Measurements from ENCODE around the gene ADAMTS7.
A peak's percentile ranks its signal among the peaks of the same experiment; 100 is the strongest.
"Not testable (repeated sequence)": the region's sequence is repeated elsewhere in the genome, so short reads cannot be mapped to it uniquely, and the experiment has no call there.

Gene ADAMTS7

GRCh38 chr15:78811124-78811824, at the start of gene ADAMTS7:
ADAMTS7 (minus strand) TSS chr15:78811464; CDS start chr15:78811220, 244 bp downstream.
- DNase-seq: peak in 5 of 6 experiments; percentile 2 to 33 (median 29)

GRCh38 chr15:78859971-78860719, 48.9 kb upstream of the ADAMTS7 start:
- peak; percentile 19 to 72 (median 44) for DNase-seq

- DNase-seq: no peak
These were observed 44.5 kb upstream of the ADAMTS7 start for GRCh38 chr15:78855746-78856145.

DNA sequence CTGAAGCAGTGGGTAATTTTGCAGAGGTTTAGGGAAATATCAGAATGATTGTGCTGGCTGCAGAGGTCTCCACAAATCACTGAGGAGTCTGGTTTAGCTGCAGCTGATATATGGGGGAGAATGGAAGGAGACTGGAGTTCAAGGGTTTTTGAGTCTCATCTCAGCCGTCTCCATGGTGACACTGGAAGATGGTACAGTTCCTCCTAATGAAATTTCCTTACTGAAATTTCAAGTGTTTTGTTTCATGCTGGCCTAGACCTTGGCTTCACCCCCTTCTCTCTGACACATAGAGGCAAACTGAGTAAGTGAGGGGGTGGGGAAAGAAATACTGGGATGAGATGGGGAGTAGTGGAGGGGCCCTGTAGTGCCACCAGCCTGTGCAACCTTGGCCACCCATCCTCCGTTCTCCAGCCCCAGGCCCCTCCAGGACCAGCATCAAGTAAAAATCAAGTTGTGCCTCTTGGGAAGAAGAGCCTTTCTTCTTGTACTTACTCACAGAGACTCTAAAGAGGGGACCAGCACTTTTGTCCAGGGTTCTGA, 43.6 kb upstream of the ADAMTS7 start:
- DNase-seq: no peak

DNA sequence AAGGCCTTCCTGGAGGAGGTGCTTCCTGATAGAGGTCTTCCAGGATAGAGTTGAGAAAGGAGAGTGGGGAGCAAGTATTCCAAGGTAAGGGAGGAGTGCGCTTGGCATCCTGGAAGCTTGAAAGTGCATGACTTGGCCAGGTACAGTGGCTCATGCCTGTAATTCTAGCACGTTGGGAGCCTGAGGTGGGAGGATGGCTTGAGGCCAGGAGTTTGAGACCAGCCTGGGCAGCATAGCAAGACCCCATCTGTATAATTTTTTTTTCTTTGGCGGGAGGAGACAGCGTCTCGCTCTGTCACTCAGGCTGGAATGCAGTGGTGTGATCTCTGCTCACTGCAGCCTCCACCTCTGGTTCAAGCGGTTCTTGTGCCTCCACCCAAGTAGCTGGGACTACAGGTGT, 42.2 kb upstream of the ADAMTS7 start:
- DNase-seq: no peak

DNA sequence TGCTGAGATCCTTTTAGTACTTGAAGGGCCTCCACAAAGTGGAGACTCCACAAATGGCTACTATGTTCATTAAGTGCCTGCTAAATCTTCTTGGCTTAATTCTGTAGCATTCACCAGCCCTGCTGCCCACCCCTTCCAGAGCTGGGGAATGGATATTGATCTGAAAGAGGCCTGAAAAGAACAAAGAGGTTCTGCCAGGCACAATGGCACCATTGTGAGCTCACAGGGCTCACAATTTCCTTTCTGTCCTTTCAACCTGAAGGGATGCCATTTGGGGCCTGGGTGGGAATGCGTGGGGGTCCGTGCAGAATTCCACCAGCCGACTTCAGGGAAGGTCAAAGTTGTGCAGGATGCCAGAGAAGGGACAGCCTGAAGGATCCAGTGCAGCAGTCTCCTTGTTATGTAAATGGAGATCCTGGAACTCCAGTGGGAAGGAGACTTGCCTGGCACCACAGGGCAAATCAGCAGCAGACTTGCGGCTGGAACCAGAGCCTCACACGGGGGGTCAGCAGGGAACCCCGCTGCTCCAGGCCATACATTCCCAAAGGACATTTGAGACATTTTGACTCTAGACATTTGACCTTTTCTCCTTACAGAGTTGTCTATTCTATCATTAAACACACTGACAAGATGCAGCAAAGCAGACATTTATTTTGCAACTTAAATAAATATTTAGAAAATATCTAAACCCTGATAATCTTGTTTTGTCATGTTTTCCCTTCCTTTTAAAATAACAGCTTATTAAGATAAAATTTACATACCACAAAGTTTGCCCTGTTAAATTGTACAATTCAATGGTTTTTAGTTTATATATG, 39.9 kb upstream of the ADAMTS7 start:
- DNase-seq: no peak

DNA sequence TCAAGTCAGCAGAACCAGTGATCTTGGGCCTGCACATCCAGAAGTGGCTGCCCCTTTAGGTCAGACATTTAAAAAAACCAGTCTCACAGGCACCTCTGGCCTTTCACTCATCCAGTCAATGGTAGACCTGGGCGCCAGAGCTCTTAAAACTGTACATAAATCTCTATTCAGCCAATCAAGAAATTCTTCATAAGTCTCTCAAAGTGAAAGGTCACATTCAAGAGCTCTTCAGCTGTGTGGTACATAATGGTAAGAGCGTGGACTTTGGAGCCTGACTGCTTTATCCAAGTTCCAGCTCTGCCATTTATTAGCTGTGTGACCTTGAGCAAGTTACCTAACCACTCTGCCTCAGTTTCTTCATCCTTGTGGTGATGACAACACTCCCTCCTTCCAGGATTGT, 39.1 kb upstream of the ADAMTS7 start:
- DNase-seq: no peak

DNA sequence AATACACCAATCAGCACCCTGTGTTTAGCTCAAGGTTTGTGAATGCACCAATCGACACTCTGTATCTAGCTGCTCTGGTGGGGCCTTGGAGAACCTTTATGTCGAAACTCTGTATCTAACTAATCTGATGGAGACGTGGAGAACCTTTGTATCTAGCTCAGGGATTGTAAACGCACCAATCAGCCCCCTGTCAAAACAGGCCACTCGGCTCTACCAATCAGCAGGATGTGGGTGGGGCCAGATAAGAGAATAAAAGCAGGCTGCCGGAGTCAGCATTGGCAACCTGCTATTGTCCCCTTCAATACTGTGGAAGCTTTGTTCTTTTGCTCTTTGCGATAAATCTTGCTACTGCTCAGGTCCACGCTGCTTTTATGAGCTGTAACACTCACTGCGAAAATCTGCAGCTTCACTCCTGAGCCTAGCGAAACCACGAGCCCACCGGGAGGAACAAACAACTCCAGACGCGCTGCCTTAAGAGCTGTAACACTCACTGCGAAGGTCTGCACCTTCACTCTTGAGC, 36.2 kb upstream of the ADAMTS7 start:
- not testable (repeated sequence) for DNase-seq

GRCh38 chr15:78846906-78847305, 35.6 kb upstream of the ADAMTS7 start:
- DNase-seq: not testable (repeated sequence)

DNA sequence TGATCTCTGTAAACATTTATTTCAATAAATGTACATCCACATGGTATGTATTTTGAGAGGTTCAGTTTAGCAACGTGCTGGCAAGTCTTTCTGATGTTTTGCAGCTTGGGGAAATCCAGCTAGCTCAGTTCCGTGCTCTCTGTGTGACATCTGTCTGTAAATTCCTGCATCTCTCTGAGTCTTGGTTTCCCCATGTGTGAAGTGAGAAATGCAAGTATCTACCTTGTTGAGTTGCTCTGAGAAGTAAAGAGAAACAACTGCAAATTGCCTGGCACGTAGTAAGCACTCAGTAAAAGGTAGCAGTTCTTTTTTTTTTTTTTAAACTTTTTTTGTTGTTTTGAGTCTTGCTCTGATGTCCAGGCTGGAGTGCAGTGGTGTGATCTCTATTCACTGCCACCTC, 31.3 kb upstream of the ADAMTS7 start:
- no peak for DNase-seq

- DNase-seq: no peak
These were observed 30.6 kb upstream of the ADAMTS7 start for GRCh38 chr15:78841891-78842290.

DNA sequence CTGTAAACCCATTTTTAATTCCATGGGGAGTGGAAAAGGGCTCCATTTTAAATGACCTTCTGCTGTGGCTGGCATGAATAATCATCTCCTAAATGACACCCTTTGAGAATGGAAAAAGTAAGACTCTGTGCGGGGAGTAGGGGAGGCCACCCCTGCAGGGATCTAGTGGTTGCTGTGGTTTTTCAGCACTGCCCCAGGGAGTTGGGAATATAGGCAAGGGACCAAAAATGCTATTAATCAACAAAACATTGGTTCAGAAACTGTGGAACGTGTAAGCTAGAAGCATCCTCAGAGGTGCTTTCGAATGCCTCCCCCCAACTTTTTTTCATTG, 30.1 kb upstream of the ADAMTS7 start:
- DNase-seq: no peak

GRCh38 chr15:78840661-78841375, 29.6 kb upstream of the ADAMTS7 start:
- DNase-seq: no peak

DNA sequence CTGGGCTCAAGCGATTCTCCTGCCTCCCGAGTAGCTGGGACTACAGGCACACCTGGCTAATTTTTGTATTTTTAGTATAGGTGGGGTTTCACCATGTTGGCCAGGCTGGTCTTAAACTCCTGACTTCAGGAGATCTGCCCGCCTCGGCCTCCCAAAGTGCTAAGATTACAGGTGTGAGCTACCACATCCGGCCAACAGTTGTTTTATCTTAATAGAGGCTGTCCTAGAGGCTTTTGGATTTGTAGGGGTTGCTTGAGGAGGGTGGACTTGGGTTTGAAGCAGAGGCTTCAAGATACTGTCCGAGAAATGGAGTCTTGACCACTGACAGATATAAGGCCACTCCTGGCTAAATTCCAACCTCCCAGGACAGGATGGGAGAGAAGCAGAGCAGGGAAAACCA, 27.9 kb upstream of the ADAMTS7 start:
- not testable (repeated sequence) for DNase-seq

- no peak for DNase-seq
These were observed 27.2 kb upstream of the ADAMTS7 start for GRCh38 chr15:78838489-78838888.

- no peak for DNase-seq
These were observed 26.3 kb upstream of the ADAMTS7 start for GRCh38 chr15:78837543-78837942.

DNA sequence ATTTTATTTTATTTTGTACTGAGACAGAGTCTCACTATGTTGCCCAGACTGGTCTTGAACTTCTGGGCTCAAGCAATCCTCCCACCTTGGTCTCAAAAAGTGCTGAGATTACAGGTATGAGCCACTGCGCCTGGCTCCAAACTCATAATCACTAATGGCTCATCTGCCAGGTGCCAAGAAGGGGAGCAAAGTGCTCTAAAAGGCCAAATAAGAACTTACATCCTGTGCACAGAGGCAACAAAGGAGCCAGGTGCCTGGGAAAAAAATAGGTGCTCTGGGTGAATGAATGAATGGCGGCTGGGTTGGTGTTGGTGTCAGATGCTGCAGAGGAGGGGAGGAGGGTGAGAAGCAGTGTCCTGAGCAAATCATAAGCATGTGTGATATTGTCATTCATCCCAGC, 25.9 kb upstream of the ADAMTS7 start:
- DNase-seq: no peak

DNA sequence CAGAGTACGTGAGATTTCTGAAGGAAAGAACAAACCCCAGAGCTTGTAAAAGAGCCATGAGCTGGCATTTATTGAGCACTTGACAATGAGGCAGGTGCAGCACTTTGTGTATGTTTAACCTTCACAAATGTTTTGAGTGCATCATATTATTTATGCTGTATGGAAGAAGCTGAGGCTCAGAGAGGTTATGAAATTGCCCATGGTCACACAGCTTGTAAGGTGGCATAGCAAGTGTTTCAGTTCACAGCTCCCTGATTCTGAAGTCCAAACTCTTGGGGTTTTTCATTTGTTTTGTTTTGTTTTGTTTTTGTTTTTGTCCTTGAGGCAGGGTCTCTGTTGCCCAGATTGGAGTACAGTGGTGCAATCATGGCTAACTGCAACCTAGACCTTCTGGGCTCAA, 25.1 kb upstream of the ADAMTS7 start:
- DNase-seq: no peak

DNA sequence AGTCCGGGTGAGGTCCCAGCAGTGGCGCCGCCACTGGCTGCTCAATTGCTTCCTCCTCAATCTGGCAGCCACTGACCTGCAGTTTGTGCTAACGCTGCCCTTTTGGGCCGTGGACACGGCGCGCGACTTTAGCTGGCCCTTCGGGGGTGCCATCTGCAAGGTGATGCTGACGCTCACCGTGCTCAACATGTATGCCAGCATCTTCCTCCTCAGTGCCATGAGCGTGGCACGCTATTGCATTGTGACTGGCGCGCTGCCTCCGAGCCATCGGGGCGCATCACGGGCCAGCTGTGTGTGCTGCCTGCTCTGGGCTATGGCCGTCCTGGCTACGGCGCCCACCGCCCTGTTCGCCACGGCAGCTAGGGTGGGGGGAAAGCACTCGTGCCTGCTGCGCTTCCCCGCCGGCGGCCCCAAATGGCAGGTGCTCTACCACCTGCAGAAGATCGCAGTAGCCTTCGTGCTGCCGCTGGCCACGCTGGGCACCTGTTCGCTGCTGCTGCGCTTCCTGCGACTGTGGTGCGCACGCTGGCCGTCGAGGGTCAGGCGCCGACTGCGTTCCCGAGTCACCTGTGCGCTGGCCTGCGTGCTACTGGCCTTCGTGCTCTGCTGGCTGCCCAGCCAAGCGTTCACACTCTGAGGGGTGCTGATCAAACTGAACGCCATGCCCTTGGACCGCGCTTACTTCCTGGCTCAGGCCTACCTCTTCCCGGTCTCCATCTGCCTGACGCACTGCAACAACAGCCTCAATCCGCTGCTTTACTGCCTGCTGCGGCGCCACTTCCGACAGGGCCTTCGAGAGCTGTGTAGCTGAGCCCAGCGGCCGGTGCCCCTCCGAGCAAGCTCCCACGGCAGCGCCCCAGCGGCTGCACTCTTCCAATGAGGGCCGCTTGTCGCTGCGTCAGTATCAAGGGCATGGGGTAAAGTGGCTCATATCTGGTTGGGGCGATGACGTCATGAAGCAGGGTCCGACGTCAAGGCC, 20.3 kb upstream of the ADAMTS7 start:
- DNase-seq: no peak

- DNase-seq: peak in 3 of 6 experiments; percentile 6 to 13 (median 12)
These were observed 19.4 kb upstream of the ADAMTS7 start for GRCh38 chr15:78830514-78831228.
